OCI-LY7 (cell line): ENCODE data around the gene MMP24OS. TPM values are rescaled to one million over a fixed set of nuclear protein-coding genes. Genes with fewer than 3 reads are reported as not detected.

Source experiments
- BruUV-seq: library from RNA; stranded (reverse); fragments of 400-500 nt; replicated peaks from 2 replicates; lab custom pipeline; 2021; lab: Mats Ljungman, UMichigan
- CTCF ChIA-PET: fragments of 300-600 bp; sonication (Branson Sonifier 250); formaldehyde crosslinking; loops from one replicate; lab custom pipeline; 2022; ENCODE audit warnings: antibody characterized with exemption; ENCODE audit not compliant: unreplicated experiment; lab: Charles Lee
- POLR2A ChIA-PET: fragments of 300-600 bp; sonication (Branson Sonifier 250); formaldehyde crosslinking; loops from one replicate; lab custom pipeline; 2022; ENCODE audit warnings: antibody characterized with exemption; lab: Charles Lee
- DNase-seq: peaks from one replicate; pipeline ENCODE4 v3.0.0-alpha.2; 2015; ENCODE audit warnings: low spot score
- H2AFZ ChIP-seq: fragments of 200-600 bp; sonication (generic), shearing (Covaris generic); 2 replicates; pipeline ENCODE4 v1.6.1; 2014; ENCODE audit warnings: mild to moderate bottlenecking, antibody characterized with exemption, low read length, moderate library complexity
- H3K27ac ChIP-seq: fragments of 200-600 bp; sonication (generic); 2 replicates; pipeline ENCODE4 v1.5.1; 2014; ENCODE audit warnings: mixed run types, low read depth, mild to moderate bottlenecking, moderate library complexity, low read length, inconsistent platforms; ENCODE audit not compliant: poor library complexity, severe bottlenecking
- H3K36me3 ChIP-seq: fragments of 200-600 bp; sonication (generic); 2 replicates; pipeline ENCODE4 v1.6.1; 2014; ENCODE audit warnings: mild to moderate bottlenecking, antibody characterized with exemption, low read length, moderate library complexity, mixed read lengths; ENCODE audit not compliant: insufficient read depth
- H3K4me1 ChIP-seq: fragments of 200-600 bp; sonication (generic); 2 replicates; pipeline ENCODE4 v1.5.1; 2014; ENCODE audit warnings: mild to moderate bottlenecking, low read length; ENCODE audit not compliant: insufficient read depth, poor library complexity, severe bottlenecking
- H3K4me2 ChIP-seq: fragments of 200-600 bp; sonication (generic); 2 replicates; pipeline ENCODE4 v1.6.1; 2014; ENCODE audit warnings: mild to moderate bottlenecking, low read length
- H3K4me3 ChIP-seq: fragments of 200-600 bp; sonication (generic); 2 replicates; pipeline ENCODE4 v1.5.1; 2014; ENCODE audit warnings: mild to moderate bottlenecking, low read depth, low read length; ENCODE audit not compliant: poor library complexity, severe bottlenecking
- H3K79me2 ChIP-seq: fragments of 200-600 bp; sonication (generic); 2 replicates; pipeline ENCODE4 v1.6.1; 2016; ENCODE audit warnings: low read depth, mild to moderate bottlenecking, low read length, moderate library complexity, mixed read lengths; ENCODE audit not compliant: insufficient read depth
- H3K9me2 ChIP-seq: fragments of 200-600 bp; sonication (generic); 2 replicates; pipeline ENCODE4 v1.6.1; 2016; ENCODE audit warnings: mild to moderate bottlenecking, low read length, mixed read lengths; ENCODE audit not compliant: insufficient read depth
- H3K9me3 ChIP-seq: fragments of 200-600 bp; sonication (generic); 2 replicates; pipeline ENCODE4 v1.6.1; 2014; ENCODE audit warnings: mild to moderate bottlenecking, mixed run types, low read length, mixed read lengths
- H4K20me1 ChIP-seq: fragments of 200-600 bp; sonication (generic); 2 replicates; pipeline ENCODE4 v1.6.1; 2014; ENCODE audit warnings: mild to moderate bottlenecking, antibody characterized with exemption, low read length, moderate library complexity, mixed read lengths; ENCODE audit not compliant: insufficient read depth
- CTCF ChIP-seq: fragments of 200-600 bp; sonication (generic); conservative IDR thresholded peaks from 2 replicates; pipeline ENCODE4 v1.5.1; 2014; ENCODE audit warnings: mild to moderate bottlenecking, antibody characterized with exemption, low read length, moderate library complexity, mixed read lengths
- EZH2phosphoT487 ChIP-seq: fragments of 200-600 bp; sonication (generic); IDR thresholded peaks from 2 replicates; pipeline ENCODE4 v1.6.1; 2018; ENCODE audit warnings: low read depth, borderline replicate concordance, mild to moderate bottlenecking, mixed run types, antibody characterized with exemption, low read length, moderate library complexity, mixed read lengths
- intact Hi-C: fragments of 100-400 bp; cut with micrococcal nuclease; formaldehyde crosslinking; loops from one replicate; pipeline ENCODE4 v1.10.0; 2022; ENCODE audit not compliant: unreplicated experiment
- total RNA-seq, 2 experiments: library from RNA; depleted of rRNA in 1 of 2; stranded (reverse); fragments of >200 nt in 1 of 2; shearing (Covaris generic) in 1 of 2; gene quantifications; 2 replicates each; pipeline ENCODE4 v1.2.3, GENCODE V29; 2014 to 2022

Gene MMP24OS
- total RNA-seq, 2 experiments from 2014 or later: 14.8 to 44.6 TPM

DNA sequence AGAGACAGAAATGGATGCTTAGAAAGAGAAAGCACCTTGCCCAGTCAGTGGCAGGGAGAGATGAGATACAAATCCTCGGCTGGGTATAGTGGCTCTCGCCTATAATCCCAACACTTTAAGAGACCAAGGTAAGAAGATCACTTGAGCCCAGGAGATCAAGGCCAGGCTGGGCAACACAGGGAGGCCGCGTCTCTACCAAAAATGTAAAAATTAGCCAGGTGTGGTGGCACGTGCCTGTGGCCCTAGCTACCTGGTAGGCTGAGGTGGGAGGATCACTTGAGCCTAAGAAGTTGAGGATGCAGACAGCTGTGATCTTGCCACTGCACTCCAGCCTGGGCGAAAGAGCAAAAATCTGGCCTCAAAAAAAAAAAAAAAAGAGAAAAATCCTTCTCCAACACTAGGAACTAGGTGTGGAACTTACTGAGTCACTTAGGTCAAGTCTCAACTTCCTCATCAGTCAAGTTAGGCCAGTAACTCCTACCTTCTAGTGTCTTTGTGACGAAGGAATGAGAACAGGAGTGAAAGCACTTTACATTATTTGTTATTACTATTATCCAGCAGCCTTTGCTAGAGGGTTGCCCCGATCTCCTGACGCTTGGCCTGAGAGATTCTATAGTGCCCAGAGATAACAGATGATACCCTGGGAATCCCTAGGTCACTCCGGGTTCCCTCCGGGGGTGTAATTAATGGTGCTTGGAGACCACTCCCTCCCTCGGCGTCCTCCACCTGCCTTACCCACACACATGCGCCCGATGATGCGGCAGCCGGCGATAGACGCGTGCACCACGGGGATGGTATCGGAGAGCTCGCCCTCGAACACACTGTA is 5.7 kb upstream of the MMP24OS start:
- intact Hi-C loops: no loop called here
- TF ChIP-seq EZH2phosphoT487 (no peak), CTCF (no peak)
- no peak for DNase-seq
- Histone ChIP-seq H4K20me1 (no peaks in the 10 kb centered on the region), H3K79me2 (peaks cover 29% of the 10 kb centered on the region), H3K9me2 (no peaks in the 10 kb centered on the region), H3K4me2 (peak overlapping the region; percentile 92), H3K27ac (peak overlapping the region; percentile 33), H3K4me1 (peaks cover 15% of the 10 kb centered on the region), H3K4me3 (peak overlapping the region; percentile 99), H2AFZ (peak overlapping the region; percentile 100; the same call in 1 of the 2 replicates), H3K9me3 (no peaks in the 10 kb centered on the region), H3K36me3 (peaks cover 45% of the 10 kb centered on the region)
- ChIA-PET POLR2A (interaction anchor here (0.5 to 1.1 kb wide), 5 partner anchors 27 to 272 kb away, joined by 3 to 4 read pairs (median 3); no protein-coding TSS in a partner anchor), CTCF (interaction anchor here (0.6 to 1.3 kb wide), 2 partner anchors 12 to 14 kb away, joined by 3 to 4 read pairs; no protein-coding TSS in a partner anchor)
- TSS peak; percentile 77 for BruUV-seq

GRCh38 chr20:35281506-35282101 is 3.7 kb upstream of the MMP24OS start:
- Histone ChIP-seq H3K9me2 (no peaks in the 10 kb centered on the region), H3K9me3 (no peaks in the 10 kb centered on the region), H3K4me3 (no peak overlapping the region), H3K79me2 (peaks cover 36% of the 10 kb centered on the region), H2AFZ (no peak overlapping the region), H3K4me1 (peaks cover 27% of the 10 kb centered on the region), H3K36me3 (peaks cover 56% of the 10 kb centered on the region), H4K20me1 (no peaks in the 10 kb centered on the region), H3K27ac (no peak overlapping the region), H3K4me2 (no peak overlapping the region)
- intact Hi-C loops: no loop called here
- DNase-seq: no peak
- ChIA-PET POLR2A (no interaction called here), CTCF (no interaction called here)
- no TSS peak for BruUV-seq
- TF ChIP-seq CTCF (no peak), EZH2phosphoT487 (no peak)
